NCI-H146 treated with DMSO at 0.1 percent for 48 hours (cell line): ENCODE data around the gene TRAF3IP3.

ENCODE experiments used
- DNase-seq: peaks from one replicate; lab custom pipeline; 2025; ENCODE audit not compliant: unreplicated experiment; lab: John Stamatoyannopoulos, UW

Gene TRAF3IP3

DNA sequence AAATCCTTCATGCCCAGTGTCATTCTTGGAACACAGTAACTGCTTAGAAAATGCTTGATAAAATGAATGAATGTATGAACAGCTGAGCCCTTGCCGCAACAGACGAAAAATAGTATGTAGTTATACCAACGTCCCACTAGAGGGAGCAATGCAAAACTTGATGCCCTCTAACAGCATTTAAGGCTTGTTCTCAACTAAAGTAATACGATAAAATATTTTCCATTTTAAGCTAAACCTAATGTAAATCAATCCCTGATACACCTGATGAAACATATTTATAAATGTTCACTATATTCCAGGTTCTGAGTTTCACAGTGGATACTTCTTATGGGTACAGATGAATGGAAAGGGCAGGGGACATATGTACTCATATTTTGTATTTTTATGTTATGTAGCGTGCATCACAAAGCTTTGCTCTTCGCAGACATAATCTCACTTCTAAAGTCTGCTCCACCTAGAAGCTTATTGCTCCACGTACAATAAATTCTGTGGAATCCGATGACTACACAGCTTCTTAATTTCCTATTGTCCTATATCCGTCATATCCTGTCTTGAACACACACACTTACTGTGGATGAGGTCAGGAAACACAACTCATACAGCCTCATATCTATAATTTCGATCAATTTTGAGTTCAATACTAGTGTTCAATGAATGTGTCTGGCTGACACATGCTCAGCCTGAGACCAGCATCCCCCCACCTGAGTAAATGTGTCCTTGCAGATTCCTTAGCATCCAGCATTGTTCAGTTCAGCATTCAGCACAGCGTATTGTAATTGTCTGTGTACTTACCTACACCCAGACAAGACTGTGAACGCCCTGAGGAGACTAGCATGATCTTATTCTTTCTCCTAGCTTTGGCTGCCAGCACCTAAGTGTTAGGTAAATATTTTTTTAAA is 67.5 kb downstream of the TRAF3IP3 start:
- DNase-seq, result peak; percentile 65

DNA sequence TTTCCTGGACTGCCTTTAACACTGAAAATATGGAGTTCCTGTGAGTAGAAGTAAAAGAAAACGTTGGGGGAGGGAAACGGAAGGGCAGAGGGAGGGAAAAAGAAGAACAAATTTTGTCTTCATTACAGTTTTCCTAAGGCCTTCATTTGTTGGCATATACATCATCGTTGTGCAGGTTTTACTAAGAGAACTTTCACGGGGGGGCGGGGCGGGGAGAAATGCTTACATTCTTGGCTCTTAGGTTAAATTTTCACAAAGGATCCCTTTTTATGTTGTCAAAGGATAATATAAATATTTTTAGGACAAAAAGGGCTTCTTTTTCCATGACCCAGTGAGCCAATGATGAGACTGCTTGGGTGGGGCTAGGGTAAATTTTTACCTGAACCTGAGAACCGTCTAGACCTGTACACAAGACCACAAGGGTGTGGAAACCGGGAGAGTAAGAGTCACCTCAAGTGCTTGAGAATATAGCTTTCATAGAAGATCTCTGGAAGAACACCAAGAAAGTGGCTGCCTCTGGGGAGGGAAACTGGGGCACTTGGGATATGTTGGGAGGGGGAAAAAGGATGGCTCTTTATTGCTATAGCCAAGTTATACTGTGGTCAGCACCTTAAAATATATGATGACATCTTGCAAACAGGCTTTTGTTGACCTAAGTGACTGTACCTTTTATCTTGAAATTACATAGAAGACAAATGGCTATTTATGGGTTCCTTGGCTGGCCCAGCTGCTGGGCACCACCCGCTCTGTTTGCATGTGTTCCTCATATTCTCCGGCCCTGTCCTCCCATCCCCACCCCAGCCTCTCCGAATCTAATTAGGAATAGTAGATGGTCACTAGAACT is 70.0 kb downstream of the TRAF3IP3 start:
- DNase-seq, result no peak

DNA sequence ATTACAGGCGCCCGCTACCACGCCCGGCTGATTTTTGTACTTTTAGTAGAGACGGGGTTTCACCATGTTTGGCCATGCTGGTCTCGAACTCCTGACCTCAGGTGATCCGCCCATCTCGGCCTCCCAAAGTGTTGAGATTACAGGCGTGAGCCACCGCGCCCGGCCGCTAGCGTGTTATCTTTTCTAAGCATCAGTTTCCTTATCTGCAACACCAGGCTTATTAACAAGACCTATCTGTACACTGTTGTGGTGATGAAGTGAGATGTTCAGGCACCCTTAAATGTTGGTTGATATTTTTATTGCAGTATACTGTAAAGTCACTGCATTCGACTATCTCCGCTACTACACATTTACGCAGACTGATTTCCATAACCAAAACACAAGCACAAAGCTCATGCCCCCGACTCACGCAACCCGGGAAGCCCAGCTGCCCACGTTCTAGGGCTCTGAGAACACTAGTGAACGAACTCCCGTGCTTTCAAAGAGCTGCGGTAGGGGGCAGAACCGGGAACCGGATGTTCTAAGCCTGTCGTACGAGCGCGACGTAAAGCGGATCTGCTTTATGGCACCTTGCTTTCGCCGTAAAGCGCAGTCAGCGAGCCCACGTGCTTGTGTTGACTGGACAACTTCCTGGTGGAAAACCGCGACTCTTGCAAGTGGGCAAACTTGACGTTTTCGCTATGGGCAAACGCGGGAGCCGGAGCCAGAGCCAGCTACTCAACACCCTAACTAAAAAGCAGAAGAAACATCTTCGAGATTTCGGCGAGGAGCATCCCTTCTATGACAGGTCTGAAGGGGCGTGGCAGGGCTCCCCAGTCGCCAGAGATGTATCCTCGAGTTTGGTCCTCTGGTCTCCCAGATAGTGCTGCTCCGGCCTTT is 71.8 kb downstream of the TRAF3IP3 start, which contains the start of gene UTP25:
Gene UTP25 (plus strand): TSS at position 589 of the 879 bp plus-strand sequence. CDS start 92 bp downstream, at position 681.
- DNase-seq, result peak; percentile 92

DNA sequence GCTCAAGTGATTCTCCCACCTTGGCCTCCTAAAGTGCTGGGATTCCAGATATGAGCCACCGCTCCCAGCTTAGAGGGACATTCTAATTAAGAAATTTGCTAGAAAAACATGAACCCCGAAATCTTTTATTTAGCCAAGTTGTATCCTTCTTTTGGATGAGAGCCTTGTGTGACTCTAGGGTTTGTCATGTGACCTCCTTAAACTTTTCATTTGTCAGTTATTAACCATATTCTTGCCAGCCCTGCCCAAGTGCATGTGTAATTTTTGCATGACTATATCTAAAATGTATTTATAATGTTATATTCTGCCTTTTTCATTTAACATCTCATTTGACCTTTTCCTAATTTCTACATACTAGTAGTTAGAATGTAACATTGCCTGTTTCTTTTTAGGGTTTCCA is 73.9 kb downstream of the TRAF3IP3 start:
- no peak for DNase-seq

DNA sequence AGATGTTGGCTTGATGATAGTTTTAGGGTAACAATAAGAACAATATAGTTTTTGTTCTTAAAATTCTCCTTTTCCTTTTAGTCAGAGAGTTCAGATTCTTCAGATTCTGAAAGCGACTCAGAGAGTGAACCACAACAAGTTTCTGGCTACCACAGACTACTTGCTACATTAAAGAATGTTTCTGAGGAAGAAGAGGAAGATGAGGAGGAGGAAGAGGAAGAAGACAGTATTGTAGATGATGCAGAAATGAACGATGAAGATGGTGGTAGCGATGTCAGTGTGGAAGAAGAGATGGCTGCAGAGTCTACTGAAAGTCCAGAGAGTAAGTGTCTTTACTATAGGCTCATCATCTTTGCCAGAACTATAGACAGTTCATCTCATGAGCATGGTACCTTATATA is 74.9 kb downstream of the TRAF3IP3 start:
- no peak for DNase-seq

DNA sequence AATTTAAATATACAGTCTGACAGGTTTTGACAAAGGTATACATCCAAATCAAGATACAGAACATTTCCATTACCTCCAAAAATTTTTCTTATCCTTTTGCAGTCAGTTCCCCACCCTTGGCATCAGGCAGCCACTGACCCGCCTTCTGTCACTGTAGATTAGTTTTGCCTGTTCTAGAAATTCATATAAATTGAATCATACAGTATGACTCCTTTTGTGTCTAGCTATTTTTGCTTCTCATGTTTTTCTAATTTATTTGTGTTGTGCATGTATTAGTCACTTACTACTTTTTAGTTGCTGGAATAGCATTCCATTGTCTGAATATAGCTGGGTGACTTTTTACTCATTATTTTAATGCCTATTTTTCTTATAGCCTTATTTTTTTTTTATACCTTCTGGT is 75.8 kb downstream of the TRAF3IP3 start:
- DNase-seq, result no peak
